Parietal lobe (tissue), 2 donors: ENCODE results near the gene LRRD1. TPM values are rescaled to one million over a fixed set of nuclear protein-coding genes. Genes with fewer than 3 reads are reported as not detected.

Experiments used
- small RNA-seq: library from RNA; depleted of rRNA; stranded (forward); fragments of <200 nt; gene quantifications from one replicate; pipeline ENCODE3, GENCODE V24; 2014; ENCODE audit warnings: low replicate concordance
- total RNA-seq: library from RNA; depleted of rRNA; stranded (reverse); fragments of >200 nt; gene quantifications from one replicate; pipeline ENCODE4 v1.2.3, GENCODE V29; 2014

LRRD1 gene
- 3.8 TPM for total RNA-seq

GRCh38 chr7:92178928-92179924, at the start of gene LRRD1:
Gene LRRD1 (minus strand): TSS chr7:92179142. CDS start chr7:92165202, 13,940 bp downstream.

DNA sequence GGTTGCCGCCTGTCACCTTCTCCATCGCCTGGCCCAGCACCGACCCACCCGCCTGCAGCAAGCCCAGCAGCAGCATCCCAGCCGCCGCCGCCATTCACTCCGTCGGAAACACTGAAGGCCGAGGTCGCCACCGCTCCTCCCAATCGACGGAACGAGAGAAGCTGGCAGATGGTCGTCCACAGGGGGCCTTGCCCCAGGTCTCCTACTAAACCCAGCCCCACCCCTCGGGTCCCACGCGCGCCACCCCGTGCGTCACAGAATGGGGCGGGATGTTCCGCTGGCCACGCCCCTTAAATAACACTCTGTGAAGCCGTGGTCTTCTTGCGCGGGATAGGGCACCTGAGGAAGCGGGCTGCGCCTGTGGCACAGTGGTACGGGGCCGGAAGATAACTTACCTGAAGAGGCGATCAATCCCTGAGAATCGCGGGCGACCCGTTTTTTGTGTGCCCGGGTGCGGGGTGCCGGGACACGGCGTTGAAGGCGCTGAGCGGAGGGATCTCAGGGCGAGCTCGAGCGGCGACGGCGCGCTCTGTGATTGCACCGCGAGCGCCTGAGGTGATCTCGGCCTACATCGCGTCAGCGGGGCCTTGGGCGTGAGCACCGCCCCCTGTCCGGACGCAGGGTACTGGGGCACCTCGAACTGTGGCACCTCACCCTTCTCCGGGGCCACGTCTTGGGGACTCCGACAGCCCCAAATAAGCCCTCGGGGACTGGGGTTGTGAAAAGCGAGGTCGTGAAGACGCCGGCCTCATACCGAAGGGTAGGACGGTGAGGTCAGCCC, 44.5 kb downstream of the LRRD1 start, which contains the start of gene CYP51A1:
CYP51A1 (minus strand) TSS at position 207 of the 781 bp plus-strand sequence; CDS start at position 94, 113 bp downstream.

Small RNA genes lying within 50 kb of the gene (small RNA-seq; reads per million reads assigned to genes)
- not detected for gene MIR1285-1
- not detected for gene RF00019

Other genes starting within 250 kb of the LRRD1 start
- 279 TPM for gene AKAP9, start 238.3 kb downstream of the LRRD1 start, total RNA-seq
- gene CYP51A1, start 44.7 kb downstream of the LRRD1 start, total RNA-seq = 239 TPM
- gene KRIT1, start 66.8 kb upstream of the LRRD1 start, total RNA-seq = 130 TPM
- 122 TPM for gene ANKIB1, start 66.8 kb upstream of the LRRD1 start, total RNA-seq